ENCODE data around the gene AQP4.

Gene AQP4

DNA sequence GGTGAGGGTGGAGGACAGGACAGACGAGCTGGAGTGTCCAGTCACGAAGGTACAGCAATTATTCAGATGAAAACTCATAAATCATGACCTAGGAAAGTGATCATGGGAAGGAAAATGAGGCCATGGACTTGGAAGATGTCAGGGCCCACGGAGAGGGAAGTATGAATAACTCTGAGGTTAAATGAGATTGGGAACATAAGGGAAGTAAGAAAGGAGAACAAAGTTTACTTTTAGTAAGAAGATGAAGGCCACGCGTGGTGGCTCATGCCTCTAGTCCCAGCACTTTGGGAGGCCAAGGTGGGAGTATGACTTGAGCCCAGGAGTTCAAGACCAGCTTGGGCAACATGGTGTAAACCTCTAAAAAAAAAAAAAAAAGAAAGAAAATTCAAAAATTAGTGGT lies 56.2 kb downstream of the AQP4 start:
- H3K9me3 ChIP-seq (ENCODE audit: control insufficient read depth in 1 of 2, low read length in 2 of 2), result no peaks in the 10 kb centered on the region
- H3K9ac ChIP-seq (ENCODE audit: low read depth in 1 of 2, low read length in 2 of 2), result no peak overlapping the region
- H3K27ac ChIP-seq (ENCODE audit: low read depth, low read length), result no peak overlapping the region
- H3K4me1 ChIP-seq (ENCODE audit: control insufficient read depth in 1 of 2, insufficient read depth in 2 of 2, low read length in 2 of 2), result no peaks in the 10 kb centered on the region
- no peaks in the 10 kb centered on the region for H3K36me3 ChIP-seq (ENCODE audit: control insufficient read depth in 1 of 2, insufficient read depth in 2 of 2, low read length in 2 of 2)
- no peaks in the 10 kb centered on the region for H3K27me3 ChIP-seq (ENCODE audit: control insufficient read depth in 1 of 2, insufficient read depth in 2 of 2, low read length in 2 of 2)
- H3K4me3 ChIP-seq (ENCODE audit: low read depth in 1 of 2, low read length in 2 of 2), result no peak overlapping the region

DNA sequence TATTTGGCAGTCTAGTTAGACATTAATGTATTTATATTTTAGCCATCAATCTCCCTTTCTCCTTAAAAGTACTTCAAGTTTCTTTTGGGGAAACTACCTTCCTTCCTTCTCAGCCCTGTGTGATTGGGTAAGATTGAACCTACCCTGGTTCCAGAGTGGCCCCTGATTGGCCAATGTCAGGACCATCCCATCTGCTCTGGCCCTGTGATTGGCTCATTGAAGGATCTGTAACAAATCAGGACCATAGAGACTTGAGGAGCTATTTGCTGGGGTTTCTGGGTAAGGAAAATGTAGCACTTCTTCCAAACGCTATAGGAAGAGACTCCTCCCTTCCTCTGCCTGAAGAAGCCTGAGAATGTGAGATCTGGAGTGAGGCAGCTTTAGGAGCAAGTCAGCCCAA lies 59.3 kb downstream of the AQP4 start:
- H3K9me3 ChIP-seq (ENCODE audit: control insufficient read depth in 1 of 2, low read length in 2 of 2), result no peaks in the 10 kb centered on the region
- H3K27ac ChIP-seq (ENCODE audit: low read depth, low read length), result no peak overlapping the region
- H3K27me3 ChIP-seq (ENCODE audit: control insufficient read depth in 1 of 2, insufficient read depth in 2 of 2, low read length in 2 of 2), result no peaks in the 10 kb centered on the region
- H3K4me1 ChIP-seq (ENCODE audit: control insufficient read depth in 1 of 2, insufficient read depth in 2 of 2, low read length in 2 of 2), result no peaks in the 10 kb centered on the region
- no peaks in the 10 kb centered on the region for H3K36me3 ChIP-seq (ENCODE audit: control insufficient read depth in 1 of 2, insufficient read depth in 2 of 2, low read length in 2 of 2)
- H3K4me3 ChIP-seq (ENCODE audit: low read depth in 1 of 2, low read length in 2 of 2), result no peak overlapping the region
- no peak overlapping the region for H3K9ac ChIP-seq (ENCODE audit: low read depth in 1 of 2, low read length in 2 of 2)

DNA sequence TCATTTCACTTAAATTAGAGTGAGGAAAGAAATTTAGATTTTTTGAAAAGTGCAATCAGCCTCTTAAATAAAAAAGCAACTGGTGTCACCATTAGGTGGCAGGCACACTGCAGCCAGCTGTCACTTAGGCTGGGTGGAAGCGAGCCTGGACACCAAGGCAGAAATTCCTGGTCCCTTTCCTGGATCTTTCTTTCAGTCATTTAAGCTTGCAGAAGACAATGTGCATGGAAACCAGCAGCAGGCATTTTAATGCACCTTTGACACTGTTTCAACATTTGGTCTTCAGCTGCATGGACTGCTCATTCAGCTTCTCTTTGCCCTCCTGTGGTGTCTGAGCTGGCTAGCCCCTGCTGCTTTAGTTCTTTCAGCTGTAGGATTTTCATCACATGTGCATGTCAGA lies 61.0 kb downstream of the AQP4 start:
- no peaks in the 10 kb centered on the region for H3K4me1 ChIP-seq (ENCODE audit: control insufficient read depth in 1 of 2, insufficient read depth in 2 of 2, low read length in 2 of 2)
- no peaks in the 10 kb centered on the region for H3K27me3 ChIP-seq (ENCODE audit: control insufficient read depth in 1 of 2, insufficient read depth in 2 of 2, low read length in 2 of 2)
- no peaks in the 10 kb centered on the region for H3K36me3 ChIP-seq (ENCODE audit: control insufficient read depth in 1 of 2, insufficient read depth in 2 of 2, low read length in 2 of 2)
- peaks cover 0 to 5% of the 10 kb centered on the region in 2 donors for H3K9me3 ChIP-seq (ENCODE audit: control insufficient read depth in 1 of 2, low read length in 2 of 2)
- H3K4me3 ChIP-seq (ENCODE audit: low read depth in 1 of 2, low read length in 2 of 2), result no peak overlapping the region
- no peak overlapping the region for H3K27ac ChIP-seq (ENCODE audit: low read depth, low read length)
- no peak overlapping the region for H3K9ac ChIP-seq (ENCODE audit: low read depth in 1 of 2, low read length in 2 of 2)

DNA sequence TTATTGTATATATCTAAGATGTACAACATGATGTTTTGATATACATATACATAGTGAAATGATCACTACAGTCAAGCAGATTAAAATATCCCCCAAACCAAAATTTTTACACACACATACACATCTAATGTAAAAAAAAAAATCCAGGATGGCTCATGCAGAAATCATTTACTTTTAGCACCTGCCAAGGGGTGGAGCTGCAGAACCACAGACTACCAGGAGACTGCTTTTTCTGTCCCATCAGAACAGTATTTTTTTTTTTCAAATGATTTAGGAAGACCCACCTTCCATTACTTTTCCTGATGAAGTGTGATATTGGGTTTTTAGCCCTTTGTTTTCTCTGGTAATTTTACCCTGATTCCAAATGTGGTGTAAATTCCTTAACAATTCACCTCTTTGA lies 61.9 kb downstream of the AQP4 start:
- Histone ChIP-seq H3K27me3 (ENCODE audit: control insufficient read depth in 1 of 2, insufficient read depth in 2 of 2, low read length in 2 of 2) (no peaks in the 10 kb centered on the region), H3K27ac (ENCODE audit: low read depth, low read length) (no peak overlapping the region), H3K36me3 (ENCODE audit: control insufficient read depth in 1 of 2, insufficient read depth in 2 of 2, low read length in 2 of 2) (no peaks in the 10 kb centered on the region), H3K9ac (ENCODE audit: low read depth in 1 of 2, low read length in 2 of 2) (no peak overlapping the region), H3K4me1 (ENCODE audit: control insufficient read depth in 1 of 2, insufficient read depth in 2 of 2, low read length in 2 of 2) (no peaks in the 10 kb centered on the region), H3K9me3 (ENCODE audit: control insufficient read depth in 1 of 2, low read length in 2 of 2) (peaks cover 0 to 5% of the 10 kb centered on the region in 2 donors), H3K4me3 (ENCODE audit: low read depth in 1 of 2, low read length in 2 of 2) (no peak overlapping the region)

DNA sequence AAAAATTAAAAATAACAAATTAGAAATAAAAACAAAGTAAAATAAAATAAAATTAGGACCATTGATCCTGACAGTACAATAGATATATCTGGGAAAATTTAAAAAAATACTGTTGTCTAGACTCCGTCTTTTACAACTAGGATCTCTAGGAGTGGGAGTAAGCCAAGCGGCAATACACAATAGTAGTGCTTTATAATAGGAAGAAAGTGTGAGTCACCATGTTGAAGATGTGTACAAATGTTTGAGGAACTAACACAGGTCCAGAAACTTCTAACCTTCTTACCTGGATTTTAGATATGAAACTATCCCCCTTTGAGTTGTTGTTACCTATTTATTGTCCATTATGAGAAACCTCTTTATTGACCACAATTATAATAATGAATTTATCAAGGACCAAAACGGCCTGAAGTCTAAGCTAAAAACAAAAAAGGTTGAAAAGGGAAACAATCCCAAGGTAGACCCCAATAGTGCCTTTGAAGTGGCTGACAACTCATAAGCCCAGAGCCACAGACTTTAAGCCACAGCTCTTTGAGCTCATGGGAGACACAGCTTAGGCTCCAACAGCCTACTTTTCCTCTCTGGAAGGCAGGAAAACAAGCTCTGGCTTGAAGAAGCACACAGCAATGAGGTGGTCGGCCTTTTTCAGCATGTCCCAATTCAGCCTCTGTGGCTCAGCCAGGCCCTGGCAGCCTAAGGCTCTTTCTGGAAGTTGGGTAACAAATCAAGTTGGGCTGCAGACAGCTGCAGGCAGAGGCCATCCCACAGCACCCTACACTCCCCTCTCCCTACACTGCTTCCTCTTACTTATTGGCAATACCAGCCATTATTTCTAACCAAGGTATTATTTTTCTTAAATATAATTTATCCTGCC lies 62.9 kb downstream of the AQP4 start:
- peaks cover 0 to 5% of the 10 kb centered on the region in 2 donors for H3K9me3 ChIP-seq (ENCODE audit: control insufficient read depth in 1 of 2, low read length in 2 of 2)
- no peaks in the 10 kb centered on the region for H3K27me3 ChIP-seq (ENCODE audit: control insufficient read depth in 1 of 2, insufficient read depth in 2 of 2, low read length in 2 of 2)
- H3K4me3 ChIP-seq (ENCODE audit: low read depth in 1 of 2, low read length in 2 of 2), result no peak overlapping the region
- H3K36me3 ChIP-seq (ENCODE audit: control insufficient read depth in 1 of 2, insufficient read depth in 2 of 2, low read length in 2 of 2), result no peaks in the 10 kb centered on the region
- H3K9ac ChIP-seq (ENCODE audit: low read depth in 1 of 2, low read length in 2 of 2), result no peak overlapping the region
- no peak overlapping the region for H3K27ac ChIP-seq (ENCODE audit: low read depth, low read length)
- H3K4me1 ChIP-seq (ENCODE audit: control insufficient read depth in 1 of 2, insufficient read depth in 2 of 2, low read length in 2 of 2), result no peaks in the 10 kb centered on the region
